GM21360 (cell line): ENCODE results near the gene SIGLEC6.

Experiments used
- ATAC-seq: cut with Tn5 transposase; IDR thresholded peaks from one replicate; pipeline ENCODE4 v1.9.1; 2021; ENCODE audit warnings: mild to moderate bottlenecking, moderate library complexity; ENCODE audit not compliant: unreplicated experiment

Gene SIGLEC6

DNA sequence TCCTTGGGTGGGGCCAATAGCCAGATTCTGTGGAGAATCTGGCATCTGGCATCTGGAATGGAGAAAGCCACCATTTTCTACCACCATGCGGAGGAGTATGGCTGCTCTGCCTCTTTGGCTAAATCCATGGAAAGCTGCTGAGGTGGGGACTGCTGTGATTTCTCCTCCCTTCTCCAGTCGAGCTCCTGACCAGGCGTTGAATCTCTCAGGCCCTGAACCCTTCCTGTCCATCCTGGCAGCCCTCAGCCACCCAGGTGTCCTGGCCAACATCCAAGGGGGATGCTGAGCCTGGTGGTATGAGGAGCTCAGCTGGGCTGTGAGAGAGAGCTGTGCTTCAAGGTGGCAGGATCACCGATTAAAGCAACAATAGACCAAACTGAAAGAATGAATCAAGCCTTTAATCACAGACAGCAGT lies 17.4 kb upstream of the SIGLEC6 start:
- no peak for ATAC-seq

DNA sequence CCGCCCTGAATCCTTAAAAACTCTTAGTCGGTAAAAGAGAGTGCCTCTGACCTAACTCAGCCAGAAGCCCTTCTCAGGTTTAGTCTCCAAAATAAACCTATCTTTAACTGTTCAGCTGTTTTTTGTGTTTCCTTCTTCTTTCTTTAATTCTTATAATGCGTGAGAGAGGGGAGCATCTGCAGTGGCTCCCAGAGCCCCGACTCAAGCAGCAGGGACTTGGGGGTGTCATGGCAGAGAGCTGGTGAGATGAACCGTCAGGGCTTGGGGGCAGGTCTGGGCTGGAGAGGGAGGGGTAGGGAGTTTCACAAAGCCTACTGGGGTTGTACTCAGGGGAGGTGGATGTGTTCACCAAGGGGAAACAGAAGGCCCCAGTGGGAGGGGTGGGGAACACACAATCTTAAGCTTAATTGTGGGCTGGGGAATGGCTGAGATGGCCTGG lies 16.8 kb upstream of the SIGLEC6 start:
- no peak for ATAC-seq

DNA sequence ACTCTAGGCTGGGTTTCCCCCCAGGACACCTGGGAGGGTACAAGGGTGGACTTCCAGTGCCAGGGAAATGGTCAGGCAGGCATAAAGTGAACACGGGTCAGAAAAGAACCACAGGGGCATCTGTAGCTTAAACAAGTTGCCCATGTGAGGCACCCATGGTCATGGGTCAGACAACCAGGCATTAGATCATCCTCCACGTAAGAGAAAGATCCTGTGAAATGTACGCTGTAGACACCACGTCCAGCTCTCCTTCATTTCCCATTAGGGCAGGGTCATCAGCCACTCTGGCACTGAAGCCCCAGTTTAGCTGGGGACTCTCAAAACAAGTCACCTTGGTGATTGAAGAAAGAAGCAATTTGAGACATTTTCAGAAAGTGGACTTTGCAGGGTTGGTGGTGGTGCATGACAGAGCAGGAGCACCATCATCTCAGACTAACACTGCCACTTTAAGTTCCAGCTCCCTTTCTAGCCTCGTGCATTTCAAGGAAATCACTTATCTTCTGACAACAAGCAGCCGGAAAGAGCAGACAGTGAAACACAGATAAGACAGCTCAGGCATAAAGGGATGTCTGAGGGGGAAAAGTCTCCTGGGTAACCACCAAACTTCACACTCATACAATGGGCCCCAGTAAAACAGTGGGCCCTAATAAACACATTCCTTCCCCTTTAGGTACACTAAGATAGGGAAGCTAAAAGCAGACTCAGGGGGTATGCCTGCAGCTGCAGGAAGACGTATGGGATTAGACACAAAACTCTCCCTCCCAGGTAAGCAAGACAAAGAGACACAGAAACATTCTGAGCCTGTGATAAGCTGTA lies 16.1 kb upstream of the SIGLEC6 start:
- no peak for ATAC-seq

DNA sequence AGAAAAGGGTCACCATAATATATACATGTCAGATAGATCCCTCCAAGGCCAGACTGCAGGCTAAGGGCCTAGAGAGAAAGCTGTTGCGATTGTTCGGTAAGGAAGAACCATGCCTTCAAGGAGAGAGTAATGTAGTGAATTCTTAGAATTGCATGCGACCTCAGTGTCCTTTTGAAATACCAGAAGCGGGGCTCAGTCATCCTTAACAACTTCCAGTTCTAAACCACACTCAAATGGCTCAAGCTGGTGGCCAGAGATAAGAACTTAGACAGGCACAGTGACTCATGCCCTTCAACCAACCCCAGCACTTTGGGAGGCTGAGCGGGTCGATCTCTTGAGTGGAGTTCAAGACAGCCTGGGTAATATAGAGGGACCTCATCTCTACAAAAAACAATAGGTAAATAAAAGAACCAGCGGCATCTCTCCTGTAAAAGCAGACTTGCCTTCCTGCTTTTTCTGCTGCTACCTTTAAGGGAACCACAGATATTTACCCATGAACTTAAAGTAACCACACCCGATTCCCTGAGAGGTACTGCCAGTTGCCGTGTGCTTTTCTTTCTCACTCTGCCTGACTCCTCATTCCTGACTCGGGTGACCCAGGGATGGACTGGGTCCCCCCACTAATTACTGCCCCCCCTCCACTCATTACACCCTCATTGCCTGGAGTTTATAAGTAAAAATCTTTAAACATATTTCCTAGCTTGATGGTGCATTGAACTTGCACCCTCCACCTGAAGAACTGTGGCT lies 15.4 kb upstream of the SIGLEC6 start:
- ATAC-seq, result no peak

DNA sequence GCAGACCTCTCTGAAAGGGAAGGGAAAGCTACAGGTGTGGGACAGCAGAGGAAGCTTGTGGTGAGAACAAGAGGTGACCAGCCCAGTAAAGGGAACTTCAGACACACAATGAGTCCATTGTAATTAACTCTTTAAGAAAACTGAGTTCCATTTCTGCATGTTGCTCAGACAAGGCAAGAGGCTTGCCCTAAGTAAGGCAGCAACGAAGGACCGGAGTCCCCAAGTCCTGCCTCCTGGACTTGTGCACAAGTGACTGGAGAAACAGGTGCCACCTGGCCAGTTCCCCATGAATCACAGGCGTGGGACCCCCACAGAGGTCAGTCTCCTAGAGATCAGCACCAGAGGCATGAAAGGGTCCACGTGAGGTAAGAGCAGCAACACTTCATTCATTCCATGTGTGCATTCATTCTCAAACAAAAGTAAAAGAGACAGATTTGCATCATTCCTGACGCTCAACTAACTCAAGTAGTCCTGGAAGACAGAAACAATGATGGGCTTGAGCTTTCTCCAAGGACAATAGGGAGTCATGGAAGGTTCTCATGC lies 14.7 kb upstream of the SIGLEC6 start:
- no peak for ATAC-seq

DNA sequence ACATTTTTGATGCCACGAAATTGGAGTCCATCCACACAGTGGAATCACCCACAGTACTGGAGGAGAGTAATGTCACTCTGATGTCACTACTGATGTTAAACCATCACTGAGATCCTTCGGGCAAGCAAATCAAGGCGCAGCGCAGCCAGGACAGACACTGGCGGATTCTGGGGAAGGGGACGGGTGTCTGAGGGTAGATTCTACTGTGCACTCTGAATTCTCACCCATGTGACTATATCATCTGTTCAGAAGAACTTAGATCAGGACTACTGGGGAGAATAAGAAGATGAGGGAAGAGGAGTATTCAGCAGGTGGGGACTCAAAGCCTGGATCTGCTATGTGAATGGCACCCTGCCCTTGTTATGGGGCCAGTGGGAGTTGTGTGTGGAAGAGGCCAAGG lies 12.6 kb upstream of the SIGLEC6 start:
- ATAC-seq, result no peak

DNA sequence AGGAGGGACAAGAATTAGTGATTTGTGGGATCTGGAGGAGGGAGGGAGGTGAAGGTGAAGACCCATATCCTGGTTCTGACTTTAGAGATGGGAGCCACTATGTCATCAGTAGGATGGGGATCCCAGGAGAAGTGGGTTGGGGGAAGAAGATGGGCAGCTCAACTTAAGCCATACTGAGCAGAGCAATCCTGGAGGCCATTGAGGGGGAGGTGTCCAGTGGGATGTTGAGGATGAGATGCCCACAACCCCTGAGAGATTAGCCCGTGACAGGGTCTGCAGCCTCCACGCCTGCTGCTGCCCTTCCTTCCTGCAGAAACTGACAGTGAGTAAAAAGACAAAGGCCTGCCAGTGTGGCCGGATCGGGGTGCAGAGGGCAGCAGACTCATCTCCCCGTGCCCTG lies 11.2 kb upstream of the SIGLEC6 start:
- ATAC-seq, result no peak

DNA sequence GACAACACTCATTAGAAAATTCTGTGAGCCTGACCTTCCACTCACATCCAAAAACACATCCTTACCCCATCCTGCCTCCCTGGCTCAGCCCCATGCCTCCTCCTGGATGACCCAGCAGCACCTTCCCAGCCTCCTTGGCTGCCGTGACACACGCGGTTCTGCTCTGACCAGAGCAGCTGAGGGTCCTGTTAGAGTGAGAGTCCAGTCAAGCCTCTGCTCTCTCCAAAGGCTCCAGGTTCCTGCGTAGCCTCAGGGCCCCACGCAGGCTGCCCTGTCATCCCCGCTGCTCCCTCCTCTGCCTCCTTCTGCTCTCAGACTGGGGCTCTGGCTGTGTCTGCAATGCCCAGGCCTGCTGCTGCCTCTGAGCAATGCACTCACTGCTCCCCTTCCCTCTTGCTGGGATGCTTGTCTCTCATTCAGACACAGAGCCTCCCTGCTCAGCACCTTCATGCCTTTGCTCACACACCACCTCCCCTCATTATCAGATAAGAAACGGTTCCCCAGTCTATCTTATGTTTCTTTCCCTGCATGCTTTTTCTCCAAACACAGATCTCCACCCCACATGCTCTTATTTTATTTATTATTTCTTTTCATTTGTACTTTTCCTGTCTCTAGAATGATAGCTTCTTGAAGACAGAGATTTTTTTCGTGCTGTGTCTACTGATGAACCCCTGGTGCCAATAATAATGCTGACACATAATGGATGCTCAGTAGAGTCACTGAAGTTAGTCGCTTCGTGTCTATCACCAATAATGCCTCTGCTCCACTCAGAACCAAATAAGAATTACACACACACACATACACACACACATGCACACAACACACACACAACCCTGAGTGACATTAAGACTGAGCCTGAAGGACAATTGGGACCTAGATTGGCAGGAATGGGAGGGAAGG lies 10.2 kb upstream of the SIGLEC6 start:
- no peak for ATAC-seq

DNA sequence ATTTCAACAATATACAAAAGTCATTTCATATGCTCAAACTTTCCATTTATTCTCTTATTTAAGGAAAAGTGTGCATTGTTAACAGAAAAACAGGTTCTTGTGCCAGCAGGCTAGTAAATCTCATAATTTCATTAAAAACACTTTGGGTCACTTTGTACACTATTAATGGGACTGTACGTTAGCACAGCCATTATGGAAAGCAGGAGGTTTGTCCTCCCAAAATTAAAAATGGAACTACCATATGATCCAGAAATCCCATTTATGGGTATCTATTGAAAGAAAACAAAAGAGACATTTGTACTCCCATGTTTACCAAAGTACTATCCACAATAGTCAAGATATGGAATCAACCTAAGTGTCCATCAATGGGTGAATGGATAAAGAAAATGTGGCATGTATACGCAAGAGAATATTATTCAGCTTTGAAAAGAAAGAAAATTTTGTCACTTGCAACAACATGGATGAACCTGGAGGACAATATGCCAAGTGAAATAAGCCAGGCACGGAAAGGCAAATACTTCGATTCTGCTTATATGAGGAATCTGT lies 8.4 kb upstream of the SIGLEC6 start:
- no peak for ATAC-seq

DNA sequence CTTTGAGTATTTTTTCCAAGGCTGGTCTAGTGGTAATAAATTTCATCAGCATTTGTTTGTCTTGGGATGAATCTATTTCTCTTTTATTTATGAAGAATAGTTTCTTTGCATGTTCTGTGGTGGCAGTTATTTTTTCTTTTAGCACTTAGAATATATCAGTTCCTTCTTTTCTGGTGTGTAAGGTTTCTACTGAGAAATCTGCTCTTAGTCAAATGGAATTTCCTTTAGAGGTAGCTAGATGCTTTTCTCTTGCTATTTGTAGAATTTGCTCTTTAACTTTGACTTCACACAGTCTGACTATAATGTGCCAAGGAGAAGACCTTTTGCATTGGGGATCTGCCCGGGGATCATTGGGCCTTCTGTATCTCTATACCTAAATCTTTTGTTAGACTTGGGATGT lies 4.1 kb upstream of the SIGLEC6 start:
- ATAC-seq, result no peak

DNA sequence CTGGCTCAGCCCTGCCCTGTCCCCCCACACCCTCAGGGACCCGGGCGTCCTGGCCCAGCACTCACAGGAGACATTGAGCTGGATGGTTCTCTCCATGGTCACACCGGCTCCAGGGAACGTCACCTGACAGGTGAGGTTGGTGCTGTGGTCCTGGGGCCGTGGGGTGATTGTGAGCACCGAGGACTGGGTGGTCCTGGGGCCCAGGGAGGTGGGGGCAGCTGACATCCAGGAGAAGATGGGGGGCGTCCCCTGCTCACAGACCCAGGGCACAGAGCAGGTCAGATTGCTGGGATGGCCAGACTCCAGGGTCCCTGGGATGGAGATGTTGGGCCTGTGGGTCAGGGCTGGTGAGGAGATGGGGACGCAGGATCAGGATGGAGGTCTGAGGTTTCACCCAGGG lies 854 bp downstream of the SIGLEC6 start:
- no peak for ATAC-seq

DNA sequence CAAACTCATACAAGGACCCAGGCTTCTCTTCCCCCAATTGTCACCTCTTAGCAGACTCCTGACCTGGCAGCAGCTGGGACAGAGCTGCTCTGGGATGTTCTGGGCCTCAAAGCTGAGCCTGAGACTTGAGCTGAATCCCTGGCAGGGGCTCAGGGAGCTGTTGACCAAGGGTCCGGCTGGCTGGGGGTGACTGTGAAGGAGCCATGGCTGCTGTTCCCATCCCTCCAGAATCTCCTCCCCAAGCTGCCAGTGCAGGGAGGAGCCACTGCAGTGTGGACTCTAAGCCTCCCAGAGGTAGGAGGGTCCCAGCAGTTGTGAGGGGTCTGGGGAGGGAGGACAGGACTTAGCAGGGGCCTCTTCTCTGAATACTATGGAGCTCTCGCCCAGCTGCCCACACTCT lies 2.2 kb downstream of the SIGLEC6 start:
- ATAC-seq, result no peak

DNA sequence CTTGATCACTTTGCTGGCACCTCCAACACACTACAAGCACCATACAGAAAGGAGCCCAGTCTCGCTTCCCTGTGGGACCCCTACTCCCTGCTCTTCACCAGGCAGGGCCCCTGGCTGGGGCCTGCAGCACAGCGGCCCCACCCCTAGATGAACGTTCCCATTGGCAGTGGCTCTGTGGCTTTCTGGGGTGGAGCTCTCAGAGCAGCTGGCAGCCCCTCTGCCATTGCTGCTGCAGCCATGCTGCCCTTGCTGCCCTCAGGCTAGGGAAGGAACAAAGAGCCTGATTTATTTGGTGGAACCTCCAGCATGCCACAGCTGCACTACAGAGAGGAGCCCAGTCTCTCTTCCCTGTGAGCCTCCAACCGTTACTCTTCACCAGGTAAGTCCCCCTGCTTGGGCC lies 5.8 kb downstream of the SIGLEC6 start:
- ATAC-seq, result no peak

DNA sequence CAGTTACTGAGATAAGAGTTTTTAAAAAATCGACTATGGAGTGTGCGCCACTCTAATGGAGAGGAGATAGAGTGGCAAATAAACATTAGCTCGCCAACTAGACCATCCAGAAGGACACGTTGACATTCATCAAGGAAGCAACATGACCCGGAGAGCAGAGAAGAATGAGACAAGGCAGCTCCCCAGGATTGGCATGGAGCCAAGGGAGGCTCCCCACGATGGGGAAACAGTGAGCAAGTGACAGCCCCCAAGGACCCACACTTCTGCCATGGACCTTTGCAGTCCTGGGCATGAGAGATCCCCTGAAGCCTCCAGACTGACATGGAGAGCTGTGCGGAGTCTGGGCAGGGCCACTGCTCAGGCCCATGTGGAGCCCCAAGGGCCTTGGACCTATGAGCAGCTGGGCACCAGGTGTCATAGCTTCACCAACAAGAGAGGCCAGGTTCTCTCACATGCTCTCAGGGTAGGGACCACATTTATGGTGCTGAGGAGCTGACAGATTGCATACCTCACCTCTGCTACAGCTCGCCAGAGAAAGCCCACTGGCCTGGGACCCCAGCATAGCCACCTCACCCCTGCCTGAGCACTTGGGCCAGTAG lies 6.7 kb downstream of the SIGLEC6 start:
- no peak for ATAC-seq

DNA sequence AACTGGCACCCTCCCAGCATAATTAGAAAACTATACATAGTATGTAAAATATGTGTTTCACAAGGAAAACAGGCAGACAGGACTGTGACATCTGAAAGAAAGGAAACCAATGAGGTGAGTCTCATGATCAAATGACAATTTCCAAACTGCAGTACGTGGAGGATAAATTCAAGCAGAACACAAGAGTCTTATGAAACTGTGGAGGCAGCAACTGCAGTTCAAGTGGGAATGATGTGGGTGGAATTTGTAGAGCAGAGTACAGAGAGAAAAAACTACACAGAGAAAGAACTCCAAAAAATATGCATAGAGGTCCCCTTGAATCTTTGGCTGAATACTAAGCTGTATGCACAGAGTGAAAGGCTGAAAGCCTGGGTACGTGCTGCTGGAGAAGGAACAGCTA lies 9.7 kb downstream of the SIGLEC6 start:
- no peak for ATAC-seq

DNA sequence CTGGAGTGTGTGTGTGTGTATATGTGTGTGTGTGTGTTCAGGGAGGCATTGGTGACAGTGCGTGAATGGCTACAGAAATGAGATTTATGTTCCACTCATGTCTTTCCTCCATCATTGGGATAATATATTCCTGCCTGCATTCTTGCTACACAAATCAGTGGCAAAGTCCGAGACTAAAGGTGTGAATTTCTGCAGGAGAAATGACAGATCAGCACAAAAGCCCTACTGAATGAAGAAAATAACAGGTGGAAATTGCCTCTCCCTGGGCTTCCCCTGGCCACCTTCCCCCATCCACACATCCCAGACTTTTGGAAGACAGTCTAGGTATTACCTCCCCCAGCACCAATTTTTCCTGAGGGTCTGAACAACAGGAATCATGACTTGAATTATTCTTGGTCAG lies 10.1 kb downstream of the SIGLEC6 start:
- no peak for ATAC-seq

DNA sequence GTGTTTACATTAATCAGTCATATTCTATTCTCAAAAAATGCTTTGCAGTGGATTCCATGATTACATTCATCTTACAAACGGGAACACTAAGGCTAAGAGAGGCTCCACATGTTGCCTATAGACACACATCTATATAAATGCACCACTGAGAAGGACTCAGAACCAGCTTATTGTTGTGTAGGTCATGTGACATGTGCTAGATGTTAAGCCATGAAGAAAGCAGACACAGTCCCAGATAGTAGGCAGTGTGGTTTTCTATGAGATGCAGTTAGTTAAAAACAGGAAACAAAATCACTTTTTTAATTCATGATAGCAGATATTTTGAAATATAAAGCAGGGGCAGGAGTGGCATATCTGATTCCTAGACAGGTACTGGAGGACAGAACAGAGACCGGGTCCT lies 10.7 kb downstream of the SIGLEC6 start:
- no peak for ATAC-seq

DNA sequence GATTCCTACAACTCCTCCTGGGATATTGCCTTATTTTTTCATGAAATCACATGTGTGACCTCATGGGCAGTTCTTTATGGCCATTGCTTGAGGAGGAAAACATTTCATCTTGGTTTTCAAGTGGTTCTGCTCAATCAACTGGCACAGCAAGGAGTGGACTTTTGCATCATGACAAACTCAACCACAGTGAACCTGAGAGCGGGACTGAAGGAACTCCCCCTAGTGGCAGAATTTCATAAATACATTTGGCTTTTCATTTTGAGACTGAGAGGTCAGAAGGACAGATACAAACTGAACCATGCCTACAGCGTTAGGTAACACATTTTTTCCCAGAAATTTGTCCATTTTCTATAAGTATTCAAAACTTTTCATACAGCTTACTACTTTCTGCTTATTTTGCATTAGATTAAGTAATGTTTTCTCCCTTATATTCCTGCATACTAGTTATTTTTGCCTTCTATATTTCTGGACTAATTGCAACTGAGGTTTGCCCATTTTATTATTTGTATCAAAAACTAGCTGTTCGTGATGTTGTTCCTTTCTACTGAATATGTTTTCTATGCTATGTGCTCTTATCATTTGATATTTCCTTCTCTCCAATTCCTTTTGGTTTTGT lies 16.5 kb downstream of the SIGLEC6 start:
- ATAC-seq, result no peak

DNA sequence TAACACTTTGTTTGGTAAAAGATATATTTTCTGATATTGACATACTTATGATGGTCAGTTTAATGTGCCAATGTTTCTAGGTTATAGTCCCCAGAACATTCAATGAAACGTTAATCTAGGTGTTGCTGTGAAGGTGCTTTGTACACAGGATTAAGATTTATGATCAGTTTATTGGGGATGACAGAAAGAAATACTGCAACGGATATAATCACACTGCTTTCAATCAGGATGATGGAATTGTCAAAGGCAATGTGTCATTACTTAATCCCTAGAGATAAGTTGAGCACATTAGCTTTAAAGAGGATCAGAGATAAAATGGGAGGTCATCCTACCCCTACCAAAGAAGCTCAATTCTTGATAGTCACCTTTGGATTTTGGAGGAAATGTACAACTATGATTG lies 17.5 kb downstream of the SIGLEC6 start:
- ATAC-seq, result no peak

DNA sequence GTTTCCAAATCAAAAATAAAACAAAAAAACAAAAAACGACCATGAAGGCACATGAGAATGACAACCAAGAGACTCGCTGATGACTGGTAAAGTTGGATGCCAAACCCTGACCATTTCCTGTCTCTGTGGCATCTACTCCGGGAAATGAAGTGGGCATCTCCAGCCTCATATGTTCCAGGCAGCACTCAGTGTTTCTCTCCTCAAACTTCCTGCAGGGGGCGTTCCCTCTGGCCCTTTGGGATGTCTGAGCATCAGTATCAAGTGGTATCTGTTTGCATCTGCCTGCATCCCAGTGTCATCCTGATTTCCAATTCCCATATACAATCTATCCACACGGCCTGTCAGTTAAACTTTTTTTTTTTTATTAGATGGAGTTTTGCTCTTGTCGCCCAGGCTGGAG lies 20.1 kb downstream of the SIGLEC6 start:
- ATAC-seq, result no peak
